Body of pancreas (tissue), 4 donors: ENCODE results near the gene SERPINA1.

ENCODE experiments used
- CTCF ChIP-seq, 7 experiments: fragments of 450-650 bp in 4 of 7; fragments of 200-600 bp in 3 of 7; sonication (generic) in 3 of 7; IDR thresholded peaks; one replicate each; pipeline ENCODE4 v1.5.1; 2016 to 2019; ENCODE audit warnings: antibody characterized with exemption in 7 of 7
- POLR2A ChIP-seq, 3 donors: fragments of 450-650 bp; IDR thresholded peaks; one replicate each; pipeline ENCODE4 v1.6.1; 2016; ENCODE audit warnings: antibody characterized with exemption in 3 of 3, mild to moderate bottlenecking in 2 of 3

DNA sequence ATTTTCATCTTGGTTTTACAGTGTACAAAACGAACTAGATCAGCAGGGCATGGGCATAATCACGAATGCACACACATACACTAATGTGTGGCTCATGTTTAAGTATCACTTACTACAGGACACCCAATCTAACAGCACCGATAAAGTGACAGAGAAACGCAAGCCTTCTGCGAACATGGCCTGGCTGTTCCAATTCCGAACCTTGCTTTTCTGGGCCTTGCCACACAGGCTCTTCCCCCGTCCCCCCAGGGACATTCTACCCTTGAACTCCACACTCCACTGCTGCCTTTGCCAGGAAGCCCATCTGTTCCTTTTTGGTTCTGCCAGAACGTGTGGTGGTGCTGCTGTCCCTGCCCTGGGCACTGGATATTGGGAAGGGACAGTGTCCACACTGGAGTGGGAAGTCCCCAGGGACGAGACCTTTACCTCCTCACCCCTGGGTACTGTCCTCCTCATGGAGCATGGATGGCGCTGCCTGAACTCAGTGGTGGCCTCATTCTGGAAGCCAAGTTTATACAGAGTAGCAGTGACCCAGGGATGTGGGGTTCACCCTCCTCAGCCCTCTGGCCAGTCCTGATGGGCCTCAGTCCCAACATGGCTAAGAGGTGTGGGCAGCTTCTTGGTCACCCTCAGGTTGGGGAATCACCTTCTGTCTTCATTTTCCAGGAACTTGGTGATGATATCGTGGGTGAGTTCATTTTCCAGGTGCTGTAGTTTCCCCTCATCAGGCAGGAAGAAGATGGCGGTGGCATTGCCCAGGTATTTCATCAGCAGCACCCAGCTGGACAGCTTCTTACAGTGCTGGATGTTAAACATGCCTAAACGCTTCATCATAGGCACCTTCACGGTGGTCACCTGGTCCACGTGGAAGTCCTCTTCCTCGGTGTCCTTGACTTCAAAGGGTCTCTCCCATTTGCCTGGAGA, 7.9 kb downstream of the SERPINA1 start:
- TF ChIP-seq CTCF (IDR thresholded peaks at IDR 0.05) (no peak), POLR2A (IDR thresholded peaks at IDR 0.05) (no peak)
